OCI-M2 (cell line): ENCODE results near the gene HRNR.
"Not testable (repeated sequence)": the region's sequence is repeated elsewhere in the genome, so short reads cannot be mapped to it uniquely, and the experiment has no call there.

Source experiments
- DNase-seq: peaks from one replicate; lab custom pipeline; 2025; ENCODE audit not compliant: unreplicated experiment; lab: John Stamatoyannopoulos, UW

Gene HRNR

GRCh38 chr1:152224093-152224492 is at the start of gene HRNR:
Gene HRNR, minus strand, starts transcription at chr1:152224193. Its CDS starts 940 bp downstream, at chr1:152223253.
- DNase-seq: no peak

- DNase-seq: not testable (repeated sequence)
These were observed 32.4 kb upstream of the HRNR start for GRCh38 chr1:152256394-152256793.

GRCh38 chr1:152252157-152252556 is 28.2 kb upstream of the HRNR start:
- no peak for DNase-seq

- DNase-seq: no peak
These were observed 27.4 kb upstream of the HRNR start for GRCh38 chr1:152251391-152251790.

- DNase-seq: no peak
These were observed 23.3 kb upstream of the HRNR start for GRCh38 chr1:152247316-152247715.

GRCh38 chr1:152244576-152245273 is 20.7 kb upstream of the HRNR start:
- DNase-seq: no peak

- no peak for DNase-seq
These were observed 13.1 kb upstream of the HRNR start for GRCh38 chr1:152237093-152237492.

GRCh38 chr1:152228831-152229230 is 4.8 kb upstream of the HRNR start:
- no peak for DNase-seq

GRCh38 chr1:152227310-152227928 is 3.4 kb upstream of the HRNR start:
- no peak for DNase-seq

GRCh38 chr1:152225678-152226077 is 1.7 kb upstream of the HRNR start:
- no peak for DNase-seq

GRCh38 chr1:152220166-152221163 is 3.5 kb downstream of the HRNR start:
- DNase-seq: no peak

GRCh38 chr1:152219438-152219837 is 4.6 kb downstream of the HRNR start:
- not testable (repeated sequence) for DNase-seq

- no peak for DNase-seq
These were observed 5.1 kb downstream of the HRNR start for GRCh38 chr1:152218762-152219436.

GRCh38 chr1:152215604-152216003 is 8.4 kb downstream of the HRNR start:
- not testable (repeated sequence) for DNase-seq

- not testable (repeated sequence) for DNase-seq
These were observed 9.1 kb downstream of the HRNR start for GRCh38 chr1:152214911-152215310.

- DNase-seq: no peak
These were observed 25.0 kb downstream of the HRNR start for GRCh38 chr1:152198982-152199381.

- DNase-seq: no peak
These were observed 26.5 kb downstream of the HRNR start for GRCh38 chr1:152197361-152197941.

GRCh38 chr1:152191711-152192110 is 32.3 kb downstream of the HRNR start:
- no peak for DNase-seq

- no peak for DNase-seq
These were observed 32.7 kb downstream of the HRNR start for GRCh38 chr1:152191260-152191659.

- no peak for DNase-seq
These were observed 33.4 kb downstream of the HRNR start for GRCh38 chr1:152190589-152190988.
